NOMO-1 (cell line): Measurements from ENCODE around the gene UBXN6.

ENCODE experiments used
- DNase-seq, 2 experiments: peaks; one replicate each; lab custom pipeline; 2025; ENCODE audit not compliant: unreplicated experiment in 2 of 2; lab: John Stamatoyannopoulos, UW

UBXN6 gene

DNA sequence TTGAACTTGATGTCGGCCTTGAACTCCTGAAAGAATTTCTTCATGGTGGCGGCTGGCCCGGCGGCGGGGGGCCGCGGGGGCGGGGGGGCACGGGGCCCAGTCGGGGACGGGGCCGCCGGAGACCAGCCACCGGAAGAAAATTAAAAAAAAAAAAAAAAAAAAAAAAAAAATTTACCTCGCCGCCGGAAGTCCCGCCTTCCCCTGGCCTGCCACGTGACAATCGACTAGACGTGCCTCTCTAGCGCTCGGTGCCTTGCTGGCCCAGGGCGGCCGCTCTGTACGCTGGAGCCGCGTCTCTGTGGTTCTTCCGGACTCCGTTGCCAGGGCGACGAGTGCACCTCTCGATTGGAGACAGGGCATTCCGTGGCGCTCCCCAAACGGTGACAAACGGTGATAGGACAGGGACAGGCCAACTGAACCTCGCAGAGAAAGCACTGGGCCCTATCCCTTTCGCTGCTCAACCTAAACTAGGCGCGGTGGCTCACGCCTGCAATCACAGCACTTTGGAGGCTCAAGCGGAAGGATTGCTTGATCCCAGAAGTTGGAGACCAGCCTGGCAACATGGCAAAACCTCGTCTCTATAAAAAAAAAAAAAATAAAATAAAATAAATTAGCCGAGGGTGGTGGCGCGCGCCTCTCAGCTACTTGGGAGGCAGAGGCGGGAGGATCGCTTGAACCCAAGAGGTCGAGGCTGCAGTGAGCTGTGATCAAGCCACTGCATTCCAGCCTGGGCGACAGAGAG lies at the start of gene UBXN6:
Gene UBXN6 (minus strand): TSS at position 141 of the 742 bp plus-strand sequence. CDS start 97 bp downstream, at position 44.
- peak; percentile 95 to 96 for DNase-seq

- DNase-seq, result no peak
Observed at GRCh38 chr19:4507150-4507452, 49.5 kb upstream of the UBXN6 start.

- DNase-seq, result no peak
Observed at GRCh38 chr19:4506449-4507149, 49.0 kb upstream of the UBXN6 start.

- no peak for DNase-seq
Observed at GRCh38 chr19:4505570-4506448, 48.2 kb upstream of the UBXN6 start.

DNA sequence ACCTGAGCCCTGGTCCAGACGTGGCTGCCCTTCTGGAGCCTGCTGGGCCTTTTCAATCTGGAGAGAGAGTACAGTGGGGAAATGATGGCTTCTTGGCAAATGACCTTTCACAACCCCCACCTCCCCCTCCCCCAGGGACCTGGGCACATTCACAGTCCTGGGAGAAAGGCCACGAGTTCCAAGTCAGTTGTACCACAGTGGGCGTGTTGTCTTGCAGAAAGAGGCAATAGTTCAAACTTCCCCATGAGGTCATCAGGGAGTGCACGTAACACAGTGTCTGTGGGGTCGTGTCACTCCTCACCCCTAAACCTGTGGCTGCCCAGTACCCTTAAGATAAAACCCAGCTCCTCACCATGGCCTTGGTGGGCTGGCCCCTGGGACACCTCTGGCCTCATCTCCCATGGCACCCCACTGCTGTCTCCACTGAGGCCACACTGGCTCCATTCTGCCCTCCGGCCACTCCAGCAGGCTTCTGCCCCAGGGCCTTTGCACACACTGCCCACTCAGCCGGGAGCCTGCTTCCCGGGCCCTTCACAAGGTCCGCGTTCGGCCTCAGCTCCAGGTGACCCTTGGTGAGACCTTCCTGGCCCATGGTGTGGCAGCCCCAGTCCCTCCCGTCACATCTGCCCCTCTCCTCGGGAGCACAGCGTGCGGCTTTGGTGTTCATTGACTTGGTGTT lies 47.4 kb upstream of the UBXN6 start:
- DNase-seq, result no peak

GRCh38 chr19:4504297-4504701 lies 46.7 kb upstream of the UBXN6 start:
- no peak for DNase-seq

DNA sequence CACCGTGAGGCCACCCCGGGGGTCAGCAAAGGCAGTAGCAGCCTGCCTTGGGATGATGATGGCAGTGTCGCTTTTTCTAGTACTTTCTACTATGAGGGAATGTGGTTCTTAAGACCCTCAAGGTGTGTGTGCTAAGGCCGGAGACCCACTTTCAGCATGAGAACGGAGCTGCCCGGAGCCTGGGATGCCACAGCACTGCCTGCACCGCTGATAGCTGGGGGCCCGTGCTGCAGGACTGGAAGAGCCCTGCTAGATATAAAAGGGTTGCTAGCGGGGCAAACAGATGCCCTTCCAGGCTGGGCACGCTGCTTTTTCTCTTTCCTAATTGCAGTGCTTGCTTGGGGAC lies 46.2 kb upstream of the UBXN6 start:
- DNase-seq, result no peak

- no peak for DNase-seq
Observed at GRCh38 chr19:4503132-4503824, 45.7 kb upstream of the UBXN6 start.

DNA sequence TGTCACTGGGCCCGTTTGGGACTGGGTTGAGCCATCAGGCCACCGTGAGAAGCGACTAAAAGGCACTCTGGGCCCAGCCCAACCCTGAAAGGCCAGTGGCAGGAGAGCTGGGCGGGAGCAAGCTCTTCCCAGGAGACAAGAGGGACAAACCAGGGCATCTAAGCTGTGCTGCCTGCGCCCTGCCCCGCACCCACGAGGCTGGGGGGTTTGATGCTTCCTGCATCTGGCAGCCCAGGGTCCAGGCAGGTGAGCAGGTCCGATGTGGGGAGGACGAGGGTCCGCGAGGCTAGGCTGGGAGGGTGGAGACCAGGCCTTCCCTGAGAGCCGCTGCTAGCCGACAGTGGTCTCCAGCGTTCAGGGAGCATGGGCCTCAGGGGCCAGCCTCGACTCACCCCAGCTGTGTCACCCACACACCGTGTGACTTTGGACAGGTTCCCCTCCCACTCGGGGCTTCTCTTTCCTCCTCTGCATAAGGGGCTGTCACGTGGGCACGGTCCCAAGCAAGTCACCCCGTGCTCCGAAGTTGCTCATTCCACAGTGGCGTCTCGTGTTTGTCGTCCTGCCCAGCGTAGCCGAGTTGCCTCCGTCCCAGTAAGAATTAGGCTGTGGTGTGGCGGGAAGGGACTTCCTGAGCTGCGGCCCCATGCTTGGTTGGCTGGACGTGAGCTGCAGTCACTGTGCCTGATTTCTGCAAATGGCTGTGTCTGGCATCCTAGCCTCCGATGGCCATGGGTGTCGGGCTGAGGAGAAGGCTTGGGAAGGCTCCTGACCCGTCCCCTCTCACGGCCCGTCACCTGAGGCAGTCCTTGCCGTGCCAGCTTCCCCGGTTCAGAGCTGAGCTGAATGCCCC lies 44.9 kb upstream of the UBXN6 start:
- DNase-seq, result no peak

DNA sequence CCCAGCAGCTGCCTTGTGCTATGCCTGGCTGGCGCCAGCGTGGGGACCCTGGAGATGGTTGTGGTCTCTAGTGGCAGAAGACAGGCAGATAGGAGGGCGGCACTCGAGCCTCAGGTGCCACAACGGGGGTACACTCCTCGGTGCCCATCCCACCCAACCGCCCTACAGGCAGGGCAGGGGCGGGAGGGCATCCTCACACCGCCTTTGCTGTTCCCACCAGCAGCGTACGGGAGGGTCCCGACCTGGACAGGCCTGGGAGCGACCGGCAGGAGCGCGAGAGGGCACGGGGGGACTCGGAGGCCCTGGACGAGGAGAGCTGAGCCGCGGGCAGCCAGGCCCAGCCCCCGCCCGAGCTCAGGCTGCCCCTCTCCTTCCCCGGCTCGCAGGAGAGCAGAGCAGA lies 44.1 kb upstream of the UBXN6 start:
- DNase-seq, result no peak

- no peak for DNase-seq
Observed at GRCh38 chr19:4500841-4501591, 43.4 kb upstream of the UBXN6 start.

- no peak for DNase-seq
Observed at GRCh38 chr19:4499855-4500254, 42.3 kb upstream of the UBXN6 start.

GRCh38 chr19:4499318-4499717 lies 41.7 kb upstream of the UBXN6 start:
- no peak for DNase-seq

DNA sequence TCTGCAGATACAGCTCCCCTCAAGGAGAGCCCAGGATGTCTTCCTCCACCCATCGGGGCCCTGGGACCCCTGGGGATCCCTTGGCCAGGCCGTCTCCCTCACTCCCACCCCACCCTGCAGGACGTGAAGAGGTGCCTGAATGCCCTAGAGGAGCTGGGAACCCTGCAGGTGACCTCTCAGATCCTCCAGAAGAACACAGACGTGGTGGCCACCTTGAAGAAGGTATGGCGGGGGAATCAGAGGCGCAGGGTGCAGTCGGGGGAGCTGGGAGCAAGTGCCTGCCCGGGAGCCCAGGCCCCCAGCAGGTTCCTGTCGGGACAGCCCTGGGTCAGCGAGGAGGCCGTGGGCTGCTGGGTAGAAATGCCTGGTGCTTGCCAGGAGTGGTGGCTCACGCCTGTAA lies 41.1 kb upstream of the UBXN6 start:
- DNase-seq, result no peak

DNA sequence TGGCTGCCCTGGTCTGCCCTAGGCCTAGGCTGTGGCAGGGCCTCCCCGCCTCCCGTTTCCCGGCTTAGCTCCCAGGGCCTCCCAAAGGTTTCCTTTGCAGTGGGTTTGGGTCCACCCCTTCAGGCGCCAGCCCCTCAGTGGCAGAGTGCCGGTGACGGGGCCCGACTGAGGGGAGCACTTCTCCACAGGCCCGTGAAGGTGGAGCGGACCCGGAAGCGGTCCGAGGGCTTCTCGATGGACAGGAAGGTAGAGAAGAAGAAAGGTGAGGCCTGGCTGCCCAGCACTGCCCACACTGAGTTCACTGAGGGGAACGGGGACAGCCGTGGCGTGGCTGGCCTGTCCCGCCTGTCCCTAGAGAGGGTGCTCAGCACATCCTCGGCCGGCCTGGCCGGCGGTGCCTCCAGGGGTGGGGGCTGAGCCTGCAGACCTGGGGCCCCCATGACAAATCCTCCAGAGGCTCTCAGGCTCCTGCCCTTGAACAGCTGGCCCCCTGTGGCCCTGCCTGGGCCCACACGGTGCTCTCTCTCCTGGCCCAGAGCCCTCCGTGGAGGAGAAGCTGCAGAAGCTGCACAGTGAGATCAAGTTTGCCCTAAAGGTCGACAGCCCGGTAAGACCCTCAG lies 40.3 kb upstream of the UBXN6 start:
- DNase-seq, result no peak

DNA sequence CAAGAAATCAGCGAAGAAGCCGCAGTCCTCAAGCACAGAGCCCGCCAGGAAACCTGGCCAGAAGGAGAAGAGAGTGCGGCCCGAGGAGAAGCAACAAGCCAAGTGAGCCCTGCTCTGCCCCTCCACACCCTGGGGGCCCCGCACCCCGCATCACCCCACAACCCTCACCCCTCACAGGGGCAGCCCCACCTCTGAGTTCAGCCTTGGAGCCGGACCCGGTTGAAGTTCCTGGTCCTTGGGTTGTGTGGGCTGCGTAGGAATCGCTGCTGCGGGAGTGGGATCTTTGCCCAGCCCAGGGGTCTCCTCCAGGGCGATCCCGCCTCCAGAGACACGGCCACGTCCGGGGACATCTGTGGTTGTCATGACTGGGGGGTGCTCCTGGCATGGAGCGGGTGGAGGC lies 38.7 kb upstream of the UBXN6 start:
- DNase-seq, result no peak

GRCh38 chr19:4495471-4495870 lies 37.9 kb upstream of the UBXN6 start:
- DNase-seq, result no peak

DNA sequence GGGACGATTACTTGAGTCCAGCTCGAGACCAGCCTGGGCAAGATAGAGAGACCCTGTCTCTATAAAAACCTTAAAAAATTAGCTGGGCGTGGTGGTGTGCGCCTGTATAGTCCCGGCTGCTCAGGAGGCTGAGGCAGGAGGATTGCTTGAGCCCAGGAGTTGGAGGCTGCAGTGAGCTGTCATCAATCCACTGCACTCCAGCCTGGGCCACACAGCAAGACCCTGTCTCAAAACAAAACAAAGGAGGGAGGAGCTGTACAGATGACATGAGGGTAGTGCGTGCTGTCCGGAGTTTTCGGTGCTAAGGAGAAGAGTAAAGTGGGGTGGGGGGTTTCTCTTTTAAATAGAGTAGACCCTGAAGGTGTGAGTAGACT lies 37.1 kb upstream of the UBXN6 start:
- no peak for DNase-seq
